HFF-Myc (cell line): Measurements from ENCODE around the gene ULK4.

Experiments
- DNase-seq: peaks from one replicate; pipeline ENCODE4 v3.0.0-alpha.2; 2011; ENCODE audit warnings: low read depth; ENCODE audit errors: extremely low read depth
- H3K4me3 ChIP-seq: replicated peaks from 2 replicates; pipeline ENCODE4 v1.5.1; 2011; ENCODE audit warnings: low read depth, mild to moderate bottlenecking, control low read depth, low read length
- CTCF ChIP-seq: IDR thresholded peaks from 2 replicates; pipeline ENCODE4 v1.5.1; 2012; ENCODE audit warnings: mild to moderate bottlenecking, low read depth, low read length, control low read depth; ENCODE audit errors: missing control alignments

The ULK4 gene

GRCh38 chr3:41251593-41251992 is 710.3 kb downstream of the ULK4 start:
- no peak for DNase-seq

GRCh38 chr3:41250825-41251224 is 711.1 kb downstream of the ULK4 start:
- H3K4me3 ChIP-seq: no peak overlapping the region
- TF ChIP-seq CTCF: no peak
- no peak for DNase-seq

More at GRCh38 chr3:41251593-41251992, 710.3 kb downstream of the ULK4 start:
- no peak overlapping the region for H3K4me3 ChIP-seq
- TF ChIP-seq CTCF: no peak

- no peak for TF ChIP-seq CTCF
- no peak overlapping the region for H3K4me3 ChIP-seq
- no peak for DNase-seq
Observed at GRCh38 chr3:41249318-41249717, 712.6 kb downstream of the ULK4 start.

GRCh38 chr3:41248525-41248924 is 713.4 kb downstream of the ULK4 start:
- TF ChIP-seq CTCF: no peak
- no peak for DNase-seq
- no peak overlapping the region for H3K4me3 ChIP-seq

- no peak for DNase-seq
- TF ChIP-seq CTCF: no peak
- no peak overlapping the region for H3K4me3 ChIP-seq
Observed at GRCh38 chr3:41247055-41248004, 714.6 kb downstream of the ULK4 start.

GRCh38 chr3:41244620-41245336 is 717.1 kb downstream of the ULK4 start:
- DNase-seq: no peak
- TF ChIP-seq CTCF: no peak
- H3K4me3 ChIP-seq: no peak overlapping the region
